Measurements from ENCODE around the gene DCHS1. TPM values are rescaled to one million over a fixed set of nuclear protein-coding genes. Genes with fewer than 3 reads are reported as not detected.

DCHS1 gene
- total and polyA plus RNA-seq, 2 of the 13 experiments (the other 11 are each of a cell fraction or from before 2014, with no cell fraction given): under 0.01 to 0.03 TPM

- TF ChIP-seq MNT (IDR thresholded peaks at IDR 0.05) (peak; percentile 70), ZHX1 (CRISPR knock-in tag; IDR thresholded peaks at IDR 0.05; ENCODE audit: low read depth) (peak; percentile 29), DR1 (CRISPR knock-in tag; IDR thresholded peaks at IDR 0.05) (peak; percentile 65), TBX2 (CRISPR knock-in tag; IDR thresholded peaks at IDR 0.05; ENCODE audit: borderline replicate concordance) (peak; percentile 77; the same call in 1 of the 2 replicates), ZZZ3 (CRISPR knock-in tag; IDR thresholded peaks at IDR 0.05; ENCODE audit: borderline replicate concordance) (peak; percentile 94; the same call in 1 of the 2 replicates), ZNF446 (CRISPR knock-in tag; IDR thresholded peaks at IDR 0.05) (0 out of 2 replicates have a peak, but pooled peaks have one; percentile 77), ZKSCAN8 (CRISPR knock-in tag; IDR thresholded peaks at IDR 0.05; ENCODE audit: borderline replicate concordance) (peak; percentile 65; the same call in 1 of the 2 replicates), SIN3B (IDR thresholded peaks at IDR 0.05; ENCODE audit: low read length) (peak; percentile 44; the same call in 1 of the 2 replicates), POLR2G (IDR thresholded peaks at IDR 0.05; ENCODE audit: low read depth, low read length) (peak; percentile 85), TAF15 (IDR thresholded peaks at IDR 0.05; ENCODE audit: low read depth, low read length, poor library complexity, severe bottlenecking) (peak; percentile 83), ZNF160 (CRISPR knock-in tag; IDR thresholded peaks at IDR 0.05) (no peak; the same call in 1 of the 2 replicates), MXD3 (CRISPR knock-in tag; IDR thresholded peaks at IDR 0.05) (peak; percentile 88), ZNF318 (CRISPR knock-in tag; IDR thresholded peaks at IDR 0.05) (no peak), RCOR2 (CRISPR knock-in tag; IDR thresholded peaks at IDR 0.05) (no peak)
Observed at GRCh38 chr11:6603287-6604080, 52.1 kb downstream of the DCHS1 start, which contains the start of the genes ILK and RRP8 (continued).
